SK-N-SH (cell line): ENCODE data around the gene DOC2A. TPM values are rescaled to one million over a fixed set of nuclear protein-coding genes. Genes with fewer than 3 reads are reported as not detected.

ENCODE experiments used
- CTCF ChIA-PET: fragments of 300-600, 350-600 bp; formaldehyde crosslinking; extraction: SDS; loops from one replicate; lab custom pipeline; 2021; lab: Yijun Ruan, JAX
- POLR2A ChIA-PET: fragments of 350-600 bp; sonication (Branson Sonifier 250); formaldehyde crosslinking; extraction: SDS; loops from one replicate; lab custom pipeline; 2020; ENCODE audit warnings: antibody characterized with exemption, inconsistent platforms; lab: Yijun Ruan, JAX
- DNase-seq: peaks from one replicate; pipeline ENCODE4 v3.0.0; 2012
- H2AFZ ChIP-seq: fragments of 200-600 bp; sonication (generic); 2 replicates; pipeline ENCODE4 v1.8.1; 2016; ENCODE audit warnings: antibody characterized with exemption, mild to moderate bottlenecking, low read depth
- H3F3A ChIP-seq: fragments of 200-600 bp; sonication (generic); replicated peaks from 2 replicates; pipeline ENCODE3; 2016; ENCODE audit warnings: antibody characterized with exemption, mild to moderate bottlenecking; ENCODE audit not compliant: insufficient read depth
- H3K27ac ChIP-seq, 2 experiments: fragments of 200-500 bp in 1 of 2; fragments of 200-600 bp in 1 of 2; sonication (Bioruptor generic) in 1 of 2; sonication (generic), shearing (Covaris generic) in 1 of 2; 2 replicates each; pipeline versions ENCODE4 v1.5.1 to v1.6.1; 2014 to 2016; ENCODE audit warnings: low read depth in 2 of 2, inconsistent platforms in 1 of 2, low read length in 1 of 2, mild to moderate bottlenecking in 1 of 2, mixed read lengths in 1 of 2
- H3K27me3 ChIP-seq: fragments of 200-600 bp; sonication (generic), shearing (Covaris generic); 2 replicates; pipeline ENCODE4 v1.6.1; 2016; ENCODE audit warnings: mixed run types; ENCODE audit not compliant: insufficient read depth
- H3K36me3 ChIP-seq, 2 experiments: fragments of 200-500 bp in 1 of 2; fragments of 200-600 bp in 1 of 2; sonication (Bioruptor generic) in 1 of 2; sonication (generic) in 1 of 2; replicated peaks in 1 of 2; 2 replicates each; pipeline versions ENCODE3 to v1.5.1; 2014 to 2016; ENCODE audit warnings: low read length in 1 of 2, mild to moderate bottlenecking in 1 of 2; ENCODE audit not compliant: insufficient read depth in 2 of 2, control insufficient read depth in 1 of 2
- H3K4me1 ChIP-seq, 2 experiments: fragments of 200-500 bp in 1 of 2; fragments of 200-600 bp in 1 of 2; sonication (Bioruptor generic) in 1 of 2; sonication (generic), shearing (Covaris generic) in 1 of 2; 2 replicates each; pipeline versions ENCODE4 v1.5.1 to v1.6.1; 2014 to 2016; ENCODE audit warnings: low read depth in 1 of 2, low read length in 1 of 2, mixed run types in 1 of 2; ENCODE audit not compliant: insufficient read depth in 2 of 2, control insufficient read depth in 1 of 2
- H3K4me2 ChIP-seq: fragments of 200-600 bp; sonication (generic), shearing (Covaris generic); 2 replicates; pipeline ENCODE4 v1.6.1; 2017; ENCODE audit warnings: mixed run types
- H3K4me3 ChIP-seq, 2 experiments: fragments of 200-500 bp in 1 of 2; fragments of 200-600 bp in 1 of 2; sonication (Bioruptor generic) in 1 of 2; sonication (generic), shearing (Covaris generic) in 1 of 2; 2 replicates each; pipeline versions ENCODE4 v1.5.1 to v1.8.1; 2014 to 2016; ENCODE audit warnings: low read depth in 2 of 2, inconsistent platforms in 1 of 2, low read length in 1 of 2, mild to moderate bottlenecking in 1 of 2, mixed read lengths in 1 of 2, moderate library complexity in 1 of 2
- H3K79me2 ChIP-seq: fragments of 200-600 bp; sonication (generic); 2 replicates; pipeline ENCODE4 v1.8.1; 2017; ENCODE audit warnings: mild to moderate bottlenecking; ENCODE audit not compliant: insufficient read depth
- H3K9ac ChIP-seq: fragments of 200-600 bp; sonication (generic); 2 replicates; pipeline ENCODE4 v1.6.1; 2017; ENCODE audit warnings: mixed run types
- H3K9me2 ChIP-seq: fragments of 200-600 bp; sonication (generic); 2 replicates; pipeline ENCODE4 v1.6.1; 2017; ENCODE audit warnings: mixed run types
- H3K9me3 ChIP-seq: fragments of 200-600 bp; sonication (generic); 2 replicates; pipeline ENCODE4 v1.6.1; 2017; ENCODE audit warnings: mixed run types, mild to moderate bottlenecking, moderate library complexity
- H4K20me1 ChIP-seq: fragments of 200-600 bp; sonication (generic); 2 replicates; pipeline ENCODE4 v1.6.1; 2017; ENCODE audit warnings: mild to moderate bottlenecking, mixed run types; ENCODE audit not compliant: insufficient read depth
- CHD2 ChIP-seq: fragments of 150-350 bp; IDR thresholded peaks from 2 replicates; pipeline ENCODE4 v1.6.1; 2018; ENCODE audit warnings: low read length; ENCODE audit not compliant: partially characterized antibody
- EP300 ChIP-seq, 2 experiments: IDR thresholded peaks; 2 replicates each; pipeline versions ENCODE4 v1.4.0 to v1.6.1; 2012; ENCODE audit warnings: borderline replicate concordance in 1 of 2, low read depth in 1 of 2, low read length in 1 of 2
- FOSL2 ChIP-seq: IDR thresholded peaks from 2 replicates; pipeline ENCODE4 v1.4.0; 2012; ENCODE audit warnings: low read depth, mild to moderate bottlenecking, moderate library complexity, borderline replicate concordance
- FOXJ3 ChIP-seq: sonication (generic); formaldehyde crosslinking; IDR thresholded peaks from 2 replicates; pipeline ENCODE4 v1.5.1; 2020; ENCODE audit warnings: mild to moderate bottlenecking, missing genetic modification reagents
- FOXM1 ChIP-seq: IDR thresholded peaks from 2 replicates; pipeline ENCODE4 v1.4.0; 2012; ENCODE audit warnings: low read depth, mild to moderate bottlenecking
- GABPA ChIP-seq: IDR thresholded peaks from 2 replicates; pipeline ENCODE4 v1.4.0; 2012; ENCODE audit warnings: low read depth, mild to moderate bottlenecking
- GATA2 ChIP-seq: sonication (generic); formaldehyde crosslinking; IDR thresholded peaks from 2 replicates; pipeline ENCODE4 v1.5.0; 2020; ENCODE audit warnings: mild to moderate bottlenecking, missing genetic modification reagents
- MAX ChIP-seq: IDR thresholded peaks from 2 replicates; pipeline ENCODE4 v1.4.0; 2012; ENCODE audit warnings: low read depth
- NRF1 ChIP-seq: IDR thresholded peaks from 2 replicates; pipeline ENCODE4 v1.6.1; 2012; ENCODE audit warnings: low read depth, mild to moderate bottlenecking, low read length
- SIN3A ChIP-seq: IDR thresholded peaks from 2 replicates; pipeline ENCODE4 v1.6.1; 2012; ENCODE audit warnings: low read depth, mild to moderate bottlenecking, low read length, moderate library complexity, borderline replicate concordance
- SMC3 ChIP-seq: IDR thresholded peaks from 2 replicates; pipeline ENCODE4 v1.6.1; 2012; ENCODE audit warnings: low read depth, low read length, improper control_type of control experiment
- TAF1 ChIP-seq: IDR thresholded peaks from 2 replicates; pipeline ENCODE4 v1.6.1; 2012; ENCODE audit warnings: low read depth, mild to moderate bottlenecking, low read length, moderate library complexity, borderline replicate concordance
- TEAD4 ChIP-seq: IDR thresholded peaks from 2 replicates; pipeline ENCODE4 v1.4.0; 2012; ENCODE audit warnings: mild to moderate bottlenecking, borderline replicate concordance; ENCODE audit not compliant: insufficient read depth
- USF2 ChIP-seq: fragments of 150-350 bp; IDR thresholded peaks from 2 replicates; pipeline ENCODE4 v1.6.1; 2017; ENCODE audit warnings: antibody characterized with exemption, low read length, low read depth, borderline replicate concordance
- YY1 ChIP-seq: IDR thresholded peaks from 2 replicates; pipeline ENCODE4 v1.4.0; 2012; ENCODE audit warnings: low read depth, mild to moderate bottlenecking
- WGBS: methylation state at CpG from one replicate; pipeline ENCODE4 v1.1.6; 2017; ENCODE audit warnings: low lambda C conversion rate; 5-methylcytosine and 5-hydroxymethylcytosine counted together
- polyA plus RNA-seq, 3 experiments: library from polyadenylated mRNA; depleted of rRNA; stranded (reverse); fragments of >200 nt; gene quantifications; 2 replicates each; pipeline ENCODE4 v1.2.3, GENCODE V29; 2012
- TF ChIP-seq, protein P1 (sequence below): fragments of 150-350 bp; IDR thresholded peaks from 2 replicates; pipeline ENCODE4 v1.6.1; 2016; ENCODE audit warnings: mild to moderate bottlenecking, low read depth, low read length
- TF ChIP-seq, protein P2 (sequence below): IDR thresholded peaks from 2 replicates; pipeline ENCODE4 v1.4.0; 2012; ENCODE audit warnings: low read depth, borderline replicate concordance

The DOC2A gene
- polyA plus RNA-seq, 1 of the 3 experiments (the other 2 are of a cell fraction) = 10.4 TPM

GRCh38 chr16:29977063-29977825, 33.6 kb downstream of the DOC2A start:
- Histone ChIP-seq H3K9me2 (no peaks in the 10 kb centered on the region), H3K36me3 (peaks cover 23 to 50% of the 10 kb centered on the region in 2 experiments), H2AFZ (no peak overlapping the region), H3K4me1 (peaks cover 20 to 25% of the 10 kb centered on the region in 2 experiments; a peak in 3 of 4 replicates), H3K27ac (no peak overlapping the region; a peak in 1 of 4 replicates), H3K27me3 (no peaks in the 10 kb centered on the region), H3K9ac (no peak overlapping the region), H3K4me2 (peak overlapping the region; percentile 99), H4K20me1 (peaks cover 38% of the 10 kb centered on the region), H3K9me3 (no peaks in the 10 kb centered on the region), H3K79me2 (peaks cover 46% of the 10 kb centered on the region), H3F3A (peaks cover 6% of the 10 kb centered on the region), H3K4me3 (no peak overlapping the region)
- peak; percentile 3 for DNase-seq
- ChIA-PET POLR2A (interaction anchor here (1.2 to 1.9 kb wide), 2 partner anchors 9 to 15 kb away, joined by 3 to 7 read pairs; partner anchors contain the start of gene TMEM219), CTCF (interaction anchor here (0.8 to 8.2 kb wide), 3 partner anchors 9 to 55 kb away, joined by 3 to 41 read pairs (median 13); no protein-coding TSS in a partner anchor)
- 97% methylated on average over 9 of the region's 9 CpGs for WGBS
- no peak for TF ChIP-seq FOSL2
- no peak for TF ChIP-seq USF2
- TF ChIP-seq TAF1 = no peak
- TF ChIP-seq CHD2 = no peak
- TF ChIP-seq GATA2 = no peak
- TF ChIP-seq NRF1 = no peak

DNA sequence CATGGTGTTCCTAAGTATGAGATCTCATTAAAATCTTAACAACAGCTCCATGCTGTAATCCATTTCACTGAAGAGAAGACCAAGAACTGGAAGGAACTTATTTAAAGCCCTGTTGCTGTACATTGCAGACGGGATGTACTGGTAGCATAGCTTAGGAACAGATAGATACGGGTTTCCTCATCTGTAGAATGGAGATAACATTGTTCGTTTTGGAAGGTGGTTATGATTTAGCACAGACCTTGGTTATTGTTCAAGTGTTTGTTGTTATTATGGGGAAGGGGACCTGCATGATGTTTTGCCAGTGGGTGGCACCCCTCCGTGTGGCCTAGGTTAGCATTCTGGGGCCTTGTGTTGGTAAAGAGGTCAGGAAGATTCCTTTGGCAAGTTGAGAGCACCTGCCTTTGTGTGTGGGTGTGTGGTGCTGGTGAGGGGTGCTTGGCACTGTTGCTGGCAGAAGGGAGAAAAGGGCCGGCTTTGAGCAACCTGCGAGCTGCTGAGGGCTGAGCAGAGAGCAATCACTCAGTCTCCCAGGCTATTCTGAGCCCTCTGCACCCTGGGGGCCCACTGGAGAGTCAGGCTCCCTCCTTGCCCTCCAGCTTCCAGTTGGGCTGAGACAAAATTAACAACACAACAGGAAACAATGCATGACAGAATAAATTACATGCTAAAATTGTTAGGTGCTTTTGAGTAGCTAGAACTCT, 34.9 kb downstream of the DOC2A start:
- Histone ChIP-seq H3K9ac (peak overlapping the region; percentile 82), H4K20me1 (peaks cover 38% of the 10 kb centered on the region), H3K4me2 (peak overlapping the region; percentile 99), H2AFZ (no peak overlapping the region), H3K27ac (no peak overlapping the region), H3K4me1 (peaks cover 20 to 25% of the 10 kb centered on the region in 2 experiments; a peak in 3 of 4 replicates), H3K4me3 (peak overlapping the region; percentile 87 to 91), H3K27me3 (no peaks in the 10 kb centered on the region), H3F3A (peaks cover 11% of the 10 kb centered on the region), H3K79me2 (peaks cover 46% of the 10 kb centered on the region), H3K36me3 (peaks cover 16 to 45% of the 10 kb centered on the region in 2 experiments), H3K9me3 (no peaks in the 10 kb centered on the region), H3K9me2 (no peaks in the 10 kb centered on the region)
- DNase-seq = no peak
- 48% methylated on average over 6 of the region's 6 CpGs for WGBS
- ChIA-PET POLR2A (interaction anchor here (0.7 to 1.9 kb wide), 3 partner anchors 11 to 19 kb away, joined by 3 to 7 read pairs (median 3); partner anchors contain the start of genes HIRIP3 and TMEM219), CTCF (interaction anchor here (0.8 to 8.2 kb wide), 6 partner anchors 11 to 76 kb away, joined by 3 to 41 read pairs (median 4); partner anchors contain the start of gene SEZ6L2)
- no peak for TF ChIP-seq YY1
- TF ChIP-seq SIN3A = no peak
- TF ChIP-seq, protein P1, sequence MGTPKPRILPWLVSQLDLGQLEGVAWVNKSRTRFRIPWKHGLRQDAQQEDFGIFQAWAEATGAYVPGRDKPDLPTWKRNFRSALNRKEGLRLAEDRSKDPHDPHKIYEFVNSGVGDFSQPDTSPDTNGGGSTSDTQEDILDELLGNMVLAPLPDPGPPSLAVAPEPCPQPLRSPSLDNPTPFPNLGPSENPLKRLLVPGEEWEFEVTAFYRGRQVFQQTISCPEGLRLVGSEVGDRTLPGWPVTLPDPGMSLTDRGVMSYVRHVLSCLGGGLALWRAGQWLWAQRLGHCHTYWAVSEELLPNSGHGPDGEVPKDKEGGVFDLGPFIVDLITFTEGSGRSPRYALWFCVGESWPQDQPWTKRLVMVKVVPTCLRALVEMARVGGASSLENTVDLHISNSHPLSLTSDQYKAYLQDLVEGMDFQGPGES = no peak
- TF ChIP-seq, protein P2, sequence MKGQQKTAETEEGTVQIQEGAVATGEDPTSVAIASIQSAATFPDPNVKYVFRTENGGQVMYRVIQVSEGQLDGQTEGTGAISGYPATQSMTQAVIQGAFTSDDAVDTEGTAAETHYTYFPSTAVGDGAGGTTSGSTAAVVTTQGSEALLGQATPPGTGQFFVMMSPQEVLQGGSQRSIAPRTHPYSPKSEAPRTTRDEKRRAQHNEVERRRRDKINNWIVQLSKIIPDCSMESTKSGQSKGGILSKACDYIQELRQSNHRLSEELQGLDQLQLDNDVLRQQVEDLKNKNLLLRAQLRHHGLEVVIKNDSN = no peak
- no peak for TF ChIP-seq EP300 (IDR thresholded peaks at IDR 0.05; ENCODE audit: borderline replicate concordance in 1 of 2, low read depth in 1 of 2, low read length in 1 of 2)
- no peak for TF ChIP-seq FOSL2
- TF ChIP-seq NRF1 = no peak
- TF ChIP-seq FOXM1 = no peak
- TF ChIP-seq TEAD4 = no peak
- TF ChIP-seq GABPA = no peak
- TF ChIP-seq FOXJ3 (CRISPR knock-in tag) = no peak
- no peak for TF ChIP-seq USF2
- TF ChIP-seq MAX = no peak
- TF ChIP-seq SMC3 = no peak
